IPS-11a (cell line): Measurements from ENCODE around the gene ENTPD3.

Source experiments
- H3K4me3 ChIP-seq: one replicate; pipeline ENCODE4 v1.5.1; 2013; ENCODE audit warnings: low read depth, low read length, control low read depth

The ENTPD3 gene

GRCh38 chr3:40404591-40405198 lies 17.7 kb downstream of the ENTPD3 start:
- H3K4me3 ChIP-seq: no peak overlapping the region

- H3K4me3 ChIP-seq: no peak overlapping the region
Observed at GRCh38 chr3:40407007-40407406, 20.0 kb downstream of the ENTPD3 start.

- H3K4me3 ChIP-seq: no peak overlapping the region
Observed at GRCh38 chr3:40407611-40408010, 20.6 kb downstream of the ENTPD3 start.

GRCh38 chr3:40414270-40414669 lies 27.3 kb downstream of the ENTPD3 start:
- no peak overlapping the region for H3K4me3 ChIP-seq

GRCh38 chr3:40417845-40418543 lies 31.0 kb downstream of the ENTPD3 start:
- H3K4me3 ChIP-seq: no peak overlapping the region

GRCh38 chr3:40422861-40423260 lies 35.9 kb downstream of the ENTPD3 start:
- H3K4me3 ChIP-seq: no peak overlapping the region

GRCh38 chr3:40427045-40427669 lies 40.2 kb downstream of the ENTPD3 start:
- no peak overlapping the region for H3K4me3 ChIP-seq

GRCh38 chr3:40432793-40433192 lies 45.8 kb downstream of the ENTPD3 start:
- H3K4me3 ChIP-seq: no peak overlapping the region

GRCh38 chr3:40437889-40438288 lies 50.9 kb downstream of the ENTPD3 start:
- H3K4me3 ChIP-seq: no peak overlapping the region

GRCh38 chr3:40445062-40445461 lies 58.1 kb downstream of the ENTPD3 start:
- no peak overlapping the region for H3K4me3 ChIP-seq

- no peak overlapping the region for H3K4me3 ChIP-seq
Observed at GRCh38 chr3:40445880-40446279, 58.9 kb downstream of the ENTPD3 start.

GRCh38 chr3:40450438-40450837 lies 63.5 kb downstream of the ENTPD3 start:
- no peak overlapping the region for H3K4me3 ChIP-seq

- H3K4me3 ChIP-seq: no peak overlapping the region
Observed at GRCh38 chr3:40451551-40451950, 64.6 kb downstream of the ENTPD3 start.

- H3K4me3 ChIP-seq: peak overlapping the region; percentile 76
Observed at GRCh38 chr3:40452057-40452456, 65.1 kb downstream of the ENTPD3 start.

- peak overlapping the region; percentile 76 for H3K4me3 ChIP-seq
Observed at GRCh38 chr3:40452562-40452875, 65.5 kb downstream of the ENTPD3 start.

- peak overlapping the region; percentile 76 for H3K4me3 ChIP-seq
Observed at GRCh38 chr3:40452876-40453730, 66.1 kb downstream of the ENTPD3 start.

- H3K4me3 ChIP-seq: no peak overlapping the region
Observed at GRCh38 chr3:40453933-40454332, 66.9 kb downstream of the ENTPD3 start.

- no peak overlapping the region for H3K4me3 ChIP-seq
Observed at GRCh38 chr3:40455328-40455727, 68.3 kb downstream of the ENTPD3 start.

GRCh38 chr3:40456279-40456939 lies 69.4 kb downstream of the ENTPD3 start:
- peak overlapping the region; percentile 91 for H3K4me3 ChIP-seq

- H3K4me3 ChIP-seq: peak within 1 kb of the TSS; percentile 91
Observed at GRCh38 chr3:40456940-40457823, 70.2 kb downstream of the ENTPD3 start, which contains the start of gene RPL14. TSS of gene RPL14 (plus strand) at chr3:40457339. CDS start at chr3:40457472, 133 bp downstream.
